T-helper 1 cell treated with Interleukin-12 subunit alpha and Interleukin-12 subunit beta and Interleukin-4 antibody, amounts not matched to agents 30 ng/mL and 1 ng/mL, for 36 hours (primary cell): ENCODE measurements around the gene SYNM. TPM values are rescaled to one million over a fixed set of nuclear protein-coding genes. Genes with fewer than 3 reads are reported as not detected.

Source experiments
- intact Hi-C: fragments of 100-400 bp; cut with micrococcal nuclease; formaldehyde crosslinking; loops from one replicate; pipeline ENCODE4 v1.15.1; 2024
- total RNA-seq: library from RNA; stranded (reverse); gene quantifications from 2 replicates; pipeline ENCODE4 v1.2.3, GENCODE V29; 2022

SYNM gene, protein sequence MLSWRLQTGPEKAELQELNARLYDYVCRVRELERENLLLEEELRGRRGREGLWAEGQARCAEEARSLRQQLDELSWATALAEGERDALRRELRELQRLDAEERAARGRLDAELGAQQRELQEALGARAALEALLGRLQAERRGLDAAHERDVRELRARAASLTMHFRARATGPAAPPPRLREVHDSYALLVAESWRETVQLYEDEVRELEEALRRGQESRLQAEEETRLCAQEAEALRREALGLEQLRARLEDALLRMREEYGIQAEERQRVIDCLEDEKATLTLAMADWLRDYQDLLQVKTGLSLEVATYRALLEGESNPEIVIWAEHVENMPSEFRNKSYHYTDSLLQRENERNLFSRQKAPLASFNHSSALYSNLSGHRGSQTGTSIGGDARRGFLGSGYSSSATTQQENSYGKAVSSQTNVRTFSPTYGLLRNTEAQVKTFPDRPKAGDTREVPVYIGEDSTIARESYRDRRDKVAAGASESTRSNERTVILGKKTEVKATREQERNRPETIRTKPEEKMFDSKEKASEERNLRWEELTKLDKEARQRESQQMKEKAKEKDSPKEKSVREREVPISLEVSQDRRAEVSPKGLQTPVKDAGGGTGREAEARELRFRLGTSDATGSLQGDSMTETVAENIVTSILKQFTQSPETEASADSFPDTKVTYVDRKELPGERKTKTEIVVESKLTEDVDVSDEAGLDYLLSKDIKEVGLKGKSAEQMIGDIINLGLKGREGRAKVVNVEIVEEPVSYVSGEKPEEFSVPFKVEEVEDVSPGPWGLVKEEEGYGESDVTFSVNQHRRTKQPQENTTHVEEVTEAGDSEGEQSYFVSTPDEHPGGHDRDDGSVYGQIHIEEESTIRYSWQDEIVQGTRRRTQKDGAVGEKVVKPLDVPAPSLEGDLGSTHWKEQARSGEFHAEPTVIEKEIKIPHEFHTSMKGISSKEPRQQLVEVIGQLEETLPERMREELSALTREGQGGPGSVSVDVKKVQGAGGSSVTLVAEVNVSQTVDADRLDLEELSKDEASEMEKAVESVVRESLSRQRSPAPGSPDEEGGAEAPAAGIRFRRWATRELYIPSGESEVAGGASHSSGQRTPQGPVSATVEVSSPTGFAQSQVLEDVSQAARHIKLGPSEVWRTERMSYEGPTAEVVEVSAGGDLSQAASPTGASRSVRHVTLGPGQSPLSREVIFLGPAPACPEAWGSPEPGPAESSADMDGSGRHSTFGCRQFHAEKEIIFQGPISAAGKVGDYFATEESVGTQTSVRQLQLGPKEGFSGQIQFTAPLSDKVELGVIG (N-terminal part only)
- total RNA-seq: 2.6 and 2.8 TPM in 2 replicates

DNA sequence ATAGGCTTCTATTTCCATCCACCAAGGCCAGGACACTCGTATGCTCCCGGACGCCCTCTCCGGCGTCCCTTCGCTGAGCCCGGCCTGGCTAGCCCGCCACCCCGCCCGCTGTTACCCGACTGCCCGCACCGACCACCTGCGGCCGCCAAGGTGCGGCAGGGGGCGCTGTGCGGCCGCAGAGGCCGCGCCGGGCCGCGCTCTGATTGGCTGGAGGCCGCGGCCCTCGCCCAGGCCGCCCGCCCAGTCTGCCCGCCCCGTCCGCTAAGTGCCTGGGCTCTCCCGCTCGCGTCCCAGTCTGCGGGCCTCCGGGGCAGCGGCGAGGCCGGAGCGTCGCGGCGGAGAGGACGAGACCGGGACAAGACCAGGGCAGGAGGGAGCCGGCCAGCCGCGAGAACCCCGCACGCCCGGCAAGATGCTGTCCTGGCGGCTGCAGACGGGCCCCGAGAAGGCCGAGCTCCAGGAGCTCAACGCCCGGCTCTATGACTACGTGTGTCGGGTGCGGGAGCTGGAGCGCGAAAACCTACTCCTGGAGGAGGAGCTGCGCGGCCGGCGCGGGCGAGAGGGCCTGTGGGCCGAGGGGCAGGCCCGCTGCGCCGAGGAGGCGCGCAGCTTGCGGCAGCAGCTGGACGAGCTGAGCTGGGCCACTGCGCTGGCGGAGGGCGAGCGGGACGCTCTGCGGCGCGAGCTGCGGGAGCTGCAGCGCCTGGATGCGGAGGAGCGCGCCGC, at the start of gene SYNM:
SYNM (plus strand) TSS at position 293 of the 726 bp plus-strand sequence; CDS start at position 413, 120 bp downstream.
- intact Hi-C loops: loop anchor here (1.0 to 10.0 kb wide), 5 partner anchors 58 to 630 kb away; partner anchors contain the start of genes LYSMD4 and MEF2A

DNA sequence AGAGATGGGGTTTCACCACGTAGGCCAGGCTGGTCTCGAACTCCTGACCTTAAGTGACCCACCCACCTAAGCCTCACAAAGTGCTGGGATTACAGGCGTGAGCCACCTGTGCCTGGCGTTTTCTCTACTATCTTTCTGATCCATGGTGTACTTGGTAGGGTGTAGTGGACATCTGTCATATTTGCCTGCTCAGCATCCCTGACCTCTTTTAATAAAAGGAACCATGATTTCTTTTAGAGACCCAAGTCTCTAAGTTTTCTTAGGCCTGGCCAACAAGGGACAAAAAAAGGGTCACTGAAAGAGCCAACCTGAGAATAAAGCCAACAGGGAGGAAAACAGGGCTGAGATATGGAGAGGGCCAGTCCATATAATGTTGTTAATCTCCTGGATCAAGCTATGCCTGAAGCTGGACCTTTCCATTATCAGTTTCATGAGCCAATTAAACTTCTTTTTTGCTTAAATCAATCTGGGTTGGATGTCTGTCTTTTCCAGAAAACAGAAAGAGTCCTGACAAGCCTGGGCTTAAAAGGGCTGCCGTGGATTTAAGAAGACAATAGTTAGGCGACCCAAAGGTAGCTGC, 49.2 kb upstream of the SYNM start:
- intact Hi-C loops: loop anchor here (5.0 to 10.0 kb wide), 2 partner anchors 131 to 403 kb away; no protein-coding TSS in a partner anchor

DNA sequence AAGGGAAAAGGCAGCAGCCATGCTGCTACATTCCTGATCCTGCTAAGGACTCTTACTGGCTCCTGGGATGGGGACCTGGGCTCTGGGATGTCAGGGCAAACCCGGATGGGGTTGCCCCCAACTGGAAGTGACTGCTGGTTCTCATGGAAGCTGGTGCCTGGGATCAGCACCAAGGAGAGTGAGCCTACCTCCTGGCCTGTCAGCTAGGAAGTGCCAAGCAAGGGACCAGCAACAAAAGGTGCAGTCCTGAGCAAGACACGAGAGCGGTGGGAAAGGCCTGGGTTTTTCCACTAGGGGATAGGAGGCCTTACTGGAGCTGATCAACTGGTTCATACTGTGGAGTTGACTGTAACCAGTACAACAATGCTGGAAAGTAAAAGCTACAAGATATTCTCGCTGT, 47.9 kb upstream of the SYNM start:
- intact Hi-C loops: loop anchor here (5.0 to 10.0 kb wide), 2 partner anchors 132 to 405 kb away; no protein-coding TSS in a partner anchor

DNA sequence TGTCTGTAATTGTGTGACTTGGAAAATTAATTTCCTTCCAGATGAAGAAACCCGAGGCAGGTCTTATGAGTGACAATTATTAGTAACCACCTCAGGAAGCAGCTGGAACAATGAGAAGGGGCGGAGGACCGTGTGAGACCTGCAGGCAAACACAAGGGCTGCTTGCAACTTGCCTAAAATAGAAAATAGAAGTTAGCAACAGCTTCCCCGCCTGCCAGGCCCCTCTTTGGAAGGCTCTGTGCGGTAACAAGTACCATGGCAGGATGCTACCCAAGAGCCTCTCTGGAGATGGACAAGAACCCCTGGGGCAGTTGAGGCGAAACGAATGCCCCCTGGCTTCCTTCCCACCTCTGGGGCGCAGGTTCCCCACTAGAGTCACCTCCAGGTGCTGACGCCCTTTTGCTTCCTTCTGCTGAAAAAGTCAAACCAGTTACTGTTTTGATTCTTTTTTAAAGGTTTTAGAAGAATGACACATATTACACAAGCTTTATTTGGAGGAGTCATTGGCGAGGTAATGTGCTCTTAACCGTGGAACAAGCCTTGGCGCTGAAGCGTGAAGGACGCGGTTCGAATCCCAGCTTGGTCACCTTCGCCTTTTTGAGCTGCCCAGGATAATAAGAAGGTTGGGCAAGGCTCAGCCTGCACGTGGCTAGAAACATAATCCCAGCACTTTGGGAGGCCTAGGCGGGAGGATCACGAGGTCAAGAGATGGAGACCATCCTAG, 47.0 kb upstream of the SYNM start:
- intact Hi-C loops: loop anchor here (5.0 to 10.0 kb wide), 2 partner anchors 133 to 406 kb away; no protein-coding TSS in a partner anchor

DNA sequence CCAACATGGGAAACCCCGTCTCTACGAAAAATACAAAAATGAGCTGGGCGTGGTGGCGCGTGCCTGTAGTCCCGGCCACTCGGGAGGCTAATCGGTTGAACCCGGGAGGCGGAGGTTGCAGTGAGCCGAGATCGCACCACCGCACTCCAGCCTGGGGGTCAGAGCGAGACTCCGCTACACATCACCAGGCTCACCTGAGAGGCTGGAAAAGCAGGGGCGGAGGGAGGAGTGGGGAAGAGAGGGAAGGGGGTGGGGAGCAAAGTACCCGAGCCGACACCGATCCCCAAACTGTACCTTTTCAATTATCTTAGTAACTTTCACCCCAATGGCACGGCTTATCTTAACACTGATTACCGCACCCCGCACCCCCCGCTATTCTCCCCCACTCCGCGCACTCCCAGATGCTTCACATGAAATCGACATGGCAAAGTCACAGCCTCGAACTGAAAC, 46.4 kb upstream of the SYNM start:
- intact Hi-C loops: loop anchor here (5.0 to 10.0 kb wide), 2 partner anchors 134 to 406 kb away; no protein-coding TSS in a partner anchor

DNA sequence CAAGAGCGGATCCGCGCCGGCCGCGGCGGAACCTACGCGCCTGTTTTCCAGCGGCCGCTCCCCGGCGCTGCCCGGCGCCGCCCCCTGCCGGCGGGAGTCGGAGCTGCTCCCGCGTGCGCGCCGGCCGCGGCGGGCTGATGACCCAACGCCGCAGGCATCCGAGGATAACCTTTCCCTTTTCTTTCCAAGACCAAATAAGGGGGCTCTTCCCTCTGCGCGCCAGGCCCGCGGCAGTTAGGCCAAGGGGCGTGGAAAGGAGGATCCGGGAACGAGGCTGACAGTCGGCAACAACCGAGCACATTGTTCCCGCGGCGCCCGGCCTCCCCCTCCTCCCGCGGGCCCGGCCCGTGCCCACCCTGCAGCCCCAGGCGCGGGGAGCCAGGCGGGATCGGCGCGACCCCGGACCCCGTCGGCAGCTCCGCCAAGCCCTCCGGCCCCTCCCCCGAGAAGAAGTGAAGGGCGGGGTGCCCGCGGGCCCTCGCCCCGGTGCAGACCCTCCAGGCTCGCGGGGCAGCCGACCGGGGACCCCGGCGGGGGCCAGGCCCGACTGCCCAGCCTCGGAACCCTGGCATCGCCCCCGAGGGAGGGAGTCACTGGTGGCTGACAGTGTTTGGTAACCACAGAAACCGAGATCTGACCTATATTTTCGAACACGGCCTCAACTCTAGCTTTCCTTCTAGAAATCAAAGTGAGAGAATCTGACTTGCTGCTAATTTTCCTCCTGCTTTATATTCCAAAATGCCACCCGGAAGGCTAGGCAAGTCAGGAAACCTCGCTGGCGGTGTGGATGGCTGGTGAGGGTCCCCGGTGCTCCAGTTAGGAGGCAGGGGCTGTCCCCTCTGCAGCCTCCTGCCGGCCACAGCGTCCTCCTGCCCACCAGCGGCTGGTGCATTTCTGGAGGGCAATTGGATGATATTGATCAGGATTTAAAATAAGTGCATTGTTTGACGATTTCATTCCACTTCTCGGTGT, 45.6 kb upstream of the SYNM start:
- intact Hi-C loops: loop anchor here (1.0 to 10.0 kb wide), 5 partner anchors 134 to 617 kb away; no protein-coding TSS in a partner anchor

DNA sequence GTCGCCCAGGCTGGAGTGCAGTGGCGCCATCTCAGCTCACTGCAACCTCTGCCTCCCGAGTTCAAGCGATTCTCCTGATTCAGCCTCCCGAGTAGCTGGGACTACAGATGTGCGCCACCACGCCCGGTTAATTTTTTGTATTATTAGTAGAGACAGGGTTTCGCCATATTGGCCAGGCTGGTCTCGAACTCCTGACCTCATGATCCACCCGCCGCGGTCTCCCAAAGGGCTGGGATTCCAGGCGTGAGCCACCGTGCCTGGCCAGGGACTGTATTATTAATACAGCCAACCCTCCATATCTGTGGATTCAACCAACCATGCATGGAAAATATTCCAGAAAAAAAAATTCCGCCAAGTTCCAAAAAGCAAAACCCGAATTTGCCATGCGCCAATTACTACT, 44.7 kb upstream of the SYNM start:
- intact Hi-C loops: loop anchor here (1.0 kb wide), 1 partner anchor 46 kb away; no protein-coding TSS in a partner anchor

DNA sequence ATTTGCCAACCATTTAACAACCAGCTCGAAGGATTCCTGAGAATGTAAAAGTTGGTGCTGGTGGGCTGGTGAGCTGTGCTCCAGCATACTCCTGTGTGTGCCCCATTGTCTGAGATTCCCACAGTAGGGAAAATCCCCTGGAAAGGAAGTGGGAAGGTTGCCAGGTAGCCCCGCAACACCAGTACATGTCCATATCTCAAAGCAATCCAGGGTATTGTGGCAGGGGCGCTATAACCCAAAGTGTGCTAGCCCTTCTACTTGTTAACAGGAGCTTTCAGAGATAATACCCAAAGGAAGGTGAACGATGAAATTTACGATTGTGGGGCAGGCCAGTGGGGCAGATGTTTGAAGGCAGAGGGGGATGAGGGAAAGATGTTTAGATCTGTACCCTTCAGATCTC, 42.7 kb upstream of the SYNM start:
- intact Hi-C loops: no loop called here

DNA sequence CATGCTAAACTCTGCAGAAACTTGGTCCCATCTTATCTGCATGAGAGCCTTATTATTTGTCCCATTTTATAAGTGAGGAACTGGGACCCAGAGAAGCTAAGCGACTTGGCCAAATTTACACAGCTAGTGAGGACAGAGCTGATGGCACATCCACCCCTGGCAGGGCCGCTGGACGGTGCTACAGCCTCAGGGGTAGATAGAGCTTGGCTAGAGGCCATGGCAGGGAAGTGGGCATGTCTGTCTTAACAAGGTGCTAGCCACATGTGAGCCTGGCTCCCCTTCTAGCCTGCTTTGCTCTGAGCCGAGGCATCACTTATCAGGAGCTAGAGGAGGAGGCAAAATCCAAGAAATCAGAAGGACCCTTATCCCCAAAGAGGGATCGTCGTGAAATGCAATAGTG, 36.7 kb upstream of the SYNM start:
- intact Hi-C loops: loop anchor here (5.0 kb wide), 1 partner anchor 949 kb away; no protein-coding TSS in a partner anchor

DNA sequence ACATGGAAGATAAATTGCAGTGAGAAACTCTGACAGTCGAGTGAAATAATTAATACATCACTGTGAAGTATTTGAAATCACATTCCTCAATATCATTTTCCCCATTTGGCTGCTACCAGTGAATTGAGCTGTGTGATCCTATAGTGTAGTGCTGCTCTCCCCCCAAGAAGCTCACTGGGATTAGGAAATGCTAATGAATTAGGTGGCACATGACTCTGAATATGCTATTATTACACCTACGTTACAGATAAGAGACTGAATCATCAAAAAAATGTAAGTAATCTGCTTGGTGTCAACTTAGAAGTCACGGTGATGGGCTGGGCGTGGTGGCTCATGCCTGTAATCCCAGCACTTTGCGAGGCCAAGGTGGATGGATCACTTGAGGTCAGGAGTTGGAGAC, 34.7 kb upstream of the SYNM start:
- intact Hi-C loops: loop anchor here (10.0 kb wide), 1 partner anchor 185 kb away; no protein-coding TSS in a partner anchor

DNA sequence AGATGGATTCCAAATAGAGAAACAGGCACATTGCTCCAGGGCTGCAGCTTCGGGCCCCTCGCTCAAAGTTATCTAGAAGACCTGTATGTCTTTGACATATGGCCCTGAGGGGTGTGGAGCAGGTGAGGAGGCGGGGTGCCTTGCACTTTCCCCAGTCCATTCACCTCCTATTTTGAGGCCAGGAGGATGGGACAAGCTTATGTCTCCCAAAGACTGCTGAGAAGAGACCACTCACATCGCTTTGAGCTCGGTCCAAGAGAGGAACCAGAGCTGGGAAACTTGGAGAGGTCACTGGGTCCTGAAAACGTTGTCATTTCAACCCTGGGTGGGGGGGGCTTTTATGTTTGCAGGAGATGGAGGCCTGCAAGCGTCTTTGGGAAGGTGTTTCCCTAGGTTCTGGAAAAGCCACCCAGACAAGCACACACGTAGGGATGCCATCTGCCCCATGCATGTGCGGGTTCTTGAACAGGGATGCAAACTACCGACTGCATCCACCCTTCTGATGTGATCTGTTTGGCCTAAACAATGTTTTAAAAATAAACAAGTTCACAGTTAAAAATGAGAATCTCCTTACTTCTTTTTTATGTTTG, 33.7 kb upstream of the SYNM start:
- intact Hi-C loops: loop anchor here (10.0 kb wide), 1 partner anchor 186 kb away; no protein-coding TSS in a partner anchor

DNA sequence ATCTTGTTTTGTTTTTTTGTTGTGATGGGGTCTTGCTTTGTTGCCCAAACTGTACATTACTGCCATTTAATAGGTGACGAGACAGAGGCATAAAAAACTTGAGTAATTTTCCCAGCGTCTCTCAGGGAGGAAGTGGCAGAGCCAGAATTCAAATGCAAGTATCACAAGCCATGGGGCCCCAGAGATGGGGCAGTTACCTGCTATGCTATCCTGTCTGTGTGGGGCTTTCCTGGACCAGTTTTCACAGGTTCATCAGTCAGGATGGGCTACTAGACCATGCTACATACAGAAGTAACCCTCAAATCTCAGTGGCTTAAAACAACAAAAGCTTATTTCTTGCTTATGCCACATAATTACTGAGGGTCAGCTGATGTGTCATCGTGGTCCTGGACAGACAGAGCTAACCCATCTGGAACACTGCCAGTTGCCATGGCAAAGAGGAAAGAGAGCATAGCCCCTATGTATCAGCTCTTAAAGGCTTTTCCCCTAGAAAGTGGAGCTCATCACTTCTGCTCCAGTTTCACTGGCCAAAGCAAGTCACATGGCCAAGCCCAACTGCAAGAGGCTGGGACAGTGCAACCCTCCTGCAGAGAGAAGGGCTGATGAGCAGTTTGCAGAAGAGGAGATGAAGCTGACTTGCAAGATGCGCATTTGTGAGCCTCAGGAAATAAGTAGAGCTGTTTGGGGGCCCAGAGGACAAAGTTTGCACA, 31.7 kb upstream of the SYNM start:
- intact Hi-C loops: loop anchor here (10.0 kb wide), 1 partner anchor 188 kb away; no protein-coding TSS in a partner anchor

DNA sequence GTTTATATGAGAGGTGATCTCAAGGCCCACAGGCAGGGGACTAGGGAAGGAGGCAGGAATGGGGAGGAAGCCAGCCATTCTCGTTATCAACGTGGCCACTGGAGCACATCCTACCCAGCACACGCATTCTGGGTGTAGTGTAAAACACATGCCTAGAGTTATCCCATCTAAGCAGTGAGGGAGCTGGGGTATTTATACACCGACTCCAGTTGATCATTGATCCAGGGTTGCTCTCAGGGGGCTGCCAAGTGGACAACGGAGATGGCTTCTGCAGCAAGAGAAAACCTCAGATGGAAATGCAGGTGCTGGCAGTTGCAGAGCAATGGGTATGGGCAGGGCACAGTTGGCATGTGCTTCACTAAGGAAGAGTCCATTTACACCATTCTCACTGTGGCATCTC, 30.4 kb upstream of the SYNM start:
- intact Hi-C loops: loop anchor here (10.0 kb wide), 1 partner anchor 190 kb away; no protein-coding TSS in a partner anchor

DNA sequence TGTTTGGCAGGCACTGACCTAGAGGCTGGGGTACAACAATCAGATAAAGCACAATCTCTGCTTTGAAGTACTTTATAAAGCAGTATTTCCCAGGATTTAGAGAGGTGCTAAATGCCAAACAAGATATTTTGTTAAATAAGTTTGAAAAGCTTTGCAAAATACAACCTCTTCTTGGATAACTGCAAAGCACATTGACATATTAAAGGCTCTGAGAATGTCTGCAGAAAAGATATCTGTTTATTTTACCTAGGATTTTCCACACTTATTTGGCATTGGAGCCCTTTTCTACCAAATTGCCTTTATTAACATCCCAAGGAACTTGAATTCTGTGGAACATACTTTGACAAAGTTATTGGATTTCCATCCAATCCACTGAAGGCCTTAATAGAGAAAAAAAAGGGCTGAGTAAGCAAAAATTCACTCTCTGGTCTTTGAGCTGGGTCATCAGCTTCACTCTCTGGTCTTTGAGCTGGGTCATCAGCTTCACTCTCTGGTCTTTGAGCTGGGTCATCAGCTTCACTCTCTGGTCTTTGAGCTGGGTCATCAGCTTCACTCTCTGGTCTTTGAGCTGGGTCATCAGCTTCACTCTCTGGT, 29.7 kb upstream of the SYNM start:
- intact Hi-C loops: loop anchor here (10.0 kb wide), 1 partner anchor 190 kb away; no protein-coding TSS in a partner anchor

DNA sequence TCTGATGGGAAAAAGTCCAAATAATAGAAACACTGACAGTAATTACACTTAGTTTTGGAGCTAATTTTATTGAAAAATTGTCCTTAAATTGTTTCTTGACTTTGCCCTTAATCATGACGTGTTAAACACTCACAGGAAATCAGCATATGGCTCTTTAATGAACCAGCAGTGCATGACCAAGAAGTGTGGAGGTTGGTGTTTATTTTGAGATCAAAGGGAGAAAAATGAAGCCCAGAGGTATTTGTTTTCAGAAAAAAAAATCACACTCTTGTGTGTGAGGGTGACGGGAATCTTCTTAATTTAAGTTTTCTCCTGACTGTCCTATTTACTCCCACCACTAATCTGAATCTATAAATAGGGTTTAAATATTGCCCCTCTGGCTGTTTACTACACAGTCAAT, 28.8 kb upstream of the SYNM start:
- intact Hi-C loops: loop anchor here (1.0 to 10.0 kb wide), 7 partner anchors 137 to 765 kb away; no protein-coding TSS in a partner anchor
